Activated T-helper 2 cell treated with anti-CD3 and anti-CD28 coated beads, Interferon-gamma antibody, Interleukin-2, Interleukin-4, amounts not matched to agents 10 μg/mL and 5 μg/mL and 100 μg/mL, durations not matched to agents 14 hours and 24 hours and 36 hours (primary cell): ENCODE data around the gene POP5. TPM values are rescaled to one million over a fixed set of nuclear protein-coding genes. Genes with fewer than 3 reads are reported as not detected.
"Not testable (repeated sequence)": the region's sequence is repeated elsewhere in the genome, so short reads cannot be mapped to it uniquely, and the experiment has no call there.

Experiments
- DNase-seq: peaks from one replicate; pipeline ENCODE4 v3.0.0; 2021; ENCODE audit warnings: low spot score
- H3K27ac Mint-ChIP-seq: one replicate; pipeline ENCODE4 v1.8.0; 2021; ENCODE audit warnings: mixed read lengths
- H3K27me3 Mint-ChIP-seq: one replicate; pipeline ENCODE4 v1.8.0; 2021; ENCODE audit warnings: low read depth, mixed read lengths
- H3K36me3 Mint-ChIP-seq: one replicate; pipeline ENCODE4 v1.8.0; 2021; ENCODE audit warnings: low read depth, mixed read lengths
- H3K4me1 Mint-ChIP-seq: one replicate; pipeline ENCODE4 v1.8.0; 2021; ENCODE audit warnings: low read depth, mixed read lengths
- H3K4me3 Mint-ChIP-seq: one replicate; pipeline ENCODE4 v1.8.0; 2021; ENCODE audit warnings: low read depth, mild to moderate bottlenecking, moderate library complexity, mixed read lengths
- H3K9me3 Mint-ChIP-seq: one replicate; pipeline ENCODE4 v1.8.0; 2021; ENCODE audit warnings: mixed read lengths
- intact Hi-C: fragments of 100-400 bp; cut with micrococcal nuclease; formaldehyde crosslinking; loops from one replicate; pipeline ENCODE4 v1.15.1; 2023
- total RNA-seq: library from RNA; stranded (reverse); gene quantifications from 2 replicates; pipeline ENCODE4 v1.2.3, GENCODE V29; 2022

The POP5 gene, protein sequence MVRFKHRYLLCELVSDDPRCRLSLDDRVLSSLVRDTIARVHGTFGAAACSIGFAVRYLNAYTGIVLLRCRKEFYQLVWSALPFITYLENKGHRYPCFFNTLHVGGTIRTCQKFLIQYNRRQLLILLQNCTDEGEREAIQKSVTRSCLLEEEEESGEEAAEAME
- 64.3 and 65.7 TPM in 2 replicates for total RNA-seq

DNA sequence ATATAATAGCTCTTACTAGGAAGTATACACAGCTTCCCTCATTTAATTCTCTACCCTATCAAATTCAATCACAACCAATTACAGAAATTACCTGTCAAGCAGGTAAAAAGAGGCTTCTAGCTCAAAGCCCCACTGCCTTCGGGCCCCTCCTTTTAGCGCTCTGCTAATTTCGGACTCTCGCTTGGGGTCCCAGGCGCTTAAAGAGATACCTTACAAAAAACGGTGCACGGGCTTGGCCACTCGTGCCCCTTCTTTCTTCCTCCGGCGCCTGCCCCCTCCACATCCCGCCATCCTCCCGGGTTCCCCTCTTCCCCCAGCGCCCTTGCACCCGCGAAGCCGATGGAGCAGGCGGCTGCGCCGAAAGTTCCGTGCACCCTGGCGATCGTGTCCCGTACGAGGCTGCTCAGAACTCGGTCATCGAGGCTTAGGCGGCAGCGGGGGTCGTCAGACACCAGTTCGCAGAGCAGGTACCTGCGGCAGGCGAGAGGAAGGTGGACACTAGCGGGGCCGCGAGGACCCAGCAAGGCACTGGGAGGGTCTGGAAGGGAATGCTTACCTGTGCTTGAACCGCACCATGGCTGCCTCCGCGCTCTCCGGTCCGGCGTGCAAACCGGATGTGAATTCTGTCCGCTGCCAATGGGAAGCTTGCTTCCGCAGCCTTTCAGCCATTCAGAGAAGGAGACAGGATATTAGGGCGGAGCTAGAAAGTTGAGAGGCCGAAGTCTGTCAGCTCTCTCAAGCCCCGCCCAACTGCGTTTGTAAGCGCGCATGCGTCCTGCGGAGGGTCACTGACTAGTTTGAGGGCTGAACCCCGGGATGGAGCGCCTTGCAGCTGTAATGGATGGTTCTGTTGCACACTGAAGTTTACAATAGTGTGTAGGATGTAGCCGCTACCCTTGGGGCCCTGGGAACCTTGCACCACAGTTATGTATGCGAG lies at the start of gene POP5:
Gene POP5 (minus strand): TSS at position 616 of the 937 bp plus-strand sequence. CDS start 40 bp downstream, at position 576.
- peak; percentile 94 for DNase-seq
- peaks cover 12% of the 10 kb centered on the region for H3K27me3 Mint-ChIP-seq
- no peaks in the 10 kb centered on the region for H3K9me3 Mint-ChIP-seq
- peak within 1 kb of the TSS; percentile 95 for H3K4me3 Mint-ChIP-seq
- peaks cover 31% of the 10 kb centered on the region for H3K4me1 Mint-ChIP-seq
- peak within 1 kb of the TSS; percentile 83 for H3K27ac Mint-ChIP-seq
- peaks cover 34% of the 10 kb centered on the region for H3K36me3 Mint-ChIP-seq
- intact Hi-C loops: loop anchor here (2.0 to 10.0 kb wide), 4 partner anchors 52 to 391 kb away; partner anchors contain the start of genes COQ5, MLEC and PLA2G1B

GRCh38 chr12:120630104-120630892 lies 49.1 kb upstream of the POP5 start:
- Mint-ChIP-seq H3K4me3 (no peak overlapping the region), H3K4me1 (no peaks in the 10 kb centered on the region), H3K27me3 (peaks cover 17% of the 10 kb centered on the region), H3K36me3 (no peaks in the 10 kb centered on the region), H3K9me3 (no peaks in the 10 kb centered on the region), H3K27ac (no peak overlapping the region)
- intact Hi-C loops: no loop called here
- no peak for DNase-seq

- DNase-seq: no peak
- intact Hi-C loops: no loop called here
- Mint-ChIP-seq H3K4me1 (no peaks in the 10 kb centered on the region), H3K27ac (no peak overlapping the region), H3K9me3 (no peaks in the 10 kb centered on the region), H3K27me3 (peaks cover 14% of the 10 kb centered on the region), H3K4me3 (no peak overlapping the region), H3K36me3 (no peaks in the 10 kb centered on the region)
Observed at GRCh38 chr12:120628919-120629318, 47.7 kb upstream of the POP5 start.

- Mint-ChIP-seq H3K4me1 (no peaks in the 10 kb centered on the region), H3K4me3 (no peak overlapping the region), H3K27ac (no peak overlapping the region), H3K27me3 (peaks cover 10% of the 10 kb centered on the region), H3K9me3 (no peaks in the 10 kb centered on the region), H3K36me3 (no peaks in the 10 kb centered on the region)
- no peak for DNase-seq
- intact Hi-C loops: no loop called here
Observed at GRCh38 chr12:120625557-120626419, 44.6 kb upstream of the POP5 start.

DNA sequence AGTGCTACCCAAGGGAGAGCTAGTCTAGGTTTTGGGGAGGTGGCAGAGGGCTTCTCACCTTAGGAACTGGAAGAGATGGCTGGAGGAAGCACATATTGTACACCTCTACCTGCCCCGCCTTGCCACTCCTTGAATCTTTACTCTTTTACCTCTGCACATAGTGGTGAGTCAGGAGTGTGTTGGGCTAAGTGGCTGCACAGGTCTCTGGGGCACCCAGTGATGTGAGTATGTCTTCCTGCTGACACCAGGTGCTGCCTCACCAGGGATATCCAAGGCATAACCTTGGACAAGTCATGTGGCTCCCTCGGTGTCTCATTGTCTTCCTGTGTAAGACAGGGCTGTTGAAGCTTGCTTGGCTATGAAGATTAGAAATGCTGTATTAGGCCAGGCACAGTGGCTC lies 39.4 kb upstream of the POP5 start:
- intact Hi-C loops: no loop called here
- H3K27ac Mint-ChIP-seq: no peak overlapping the region

DNA sequence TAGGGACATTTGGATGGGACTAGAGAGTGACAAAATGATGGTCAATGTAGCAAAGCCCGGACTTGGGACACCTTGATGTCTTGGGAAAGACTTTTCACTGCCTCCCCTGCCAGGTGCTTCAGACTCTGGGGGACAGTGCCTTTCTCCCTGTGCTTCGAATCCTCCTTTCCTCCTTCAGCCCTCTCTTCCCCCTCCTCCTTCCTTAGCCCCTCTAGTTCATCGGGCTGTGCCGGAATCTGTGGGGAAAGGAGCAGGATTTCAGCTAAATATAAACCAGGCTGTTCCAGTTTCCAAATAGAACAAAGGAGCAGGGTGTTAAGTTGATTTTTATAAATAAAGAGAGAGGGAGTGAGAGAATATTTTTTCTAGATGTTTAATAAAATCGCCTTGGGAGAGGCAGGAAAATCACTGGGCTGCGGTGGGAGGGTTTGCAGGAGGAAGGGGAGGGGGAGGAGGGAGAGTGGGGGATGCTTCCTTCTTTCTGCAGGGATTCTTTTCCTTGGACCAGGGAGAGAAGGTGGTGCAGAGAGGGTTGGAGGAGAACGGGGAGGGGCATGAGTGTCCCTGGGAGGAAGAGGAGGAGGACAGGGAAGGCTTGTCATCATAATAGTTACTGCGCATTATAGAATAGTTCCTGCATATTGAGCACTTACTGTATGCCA lies 37.9 kb upstream of the POP5 start:
- Mint-ChIP-seq H3K36me3 (no peaks in the 10 kb centered on the region), H3K4me1 (no peaks in the 10 kb centered on the region), H3K27me3 (peaks cover 17% of the 10 kb centered on the region), H3K27ac (no peak overlapping the region), H3K4me3 (no peak overlapping the region), H3K9me3 (no peaks in the 10 kb centered on the region)
- no peak for DNase-seq
- intact Hi-C loops: no loop called here

More for the DNA sequence above, 39.4 kb upstream of the POP5 start:
- H3K36me3 Mint-ChIP-seq: no peaks in the 10 kb centered on the region
- no peaks in the 10 kb centered on the region for H3K9me3 Mint-ChIP-seq
- H3K27me3 Mint-ChIP-seq: peaks cover 17% of the 10 kb centered on the region
- no peak overlapping the region for H3K4me3 Mint-ChIP-seq
- H3K4me1 Mint-ChIP-seq: no peaks in the 10 kb centered on the region
- DNase-seq: no peak

- DNase-seq, H3K36me3 Mint-ChIP-seq, intact Hi-C loops, H3K4me1 Mint-ChIP-seq, H3K27ac Mint-ChIP-seq, H3K9me3 Mint-ChIP-seq, H3K4me3 Mint-ChIP-seq: not testable (repeated sequence)
- H3K27me3 Mint-ChIP-seq: peaks cover 14% of the 10 kb centered on the region
Observed at GRCh38 chr12:120617767-120618166, 36.6 kb upstream of the POP5 start.

- H3K9me3 Mint-ChIP-seq, intact Hi-C loops, H3K27ac Mint-ChIP-seq, H3K36me3 Mint-ChIP-seq, DNase-seq, H3K4me1 Mint-ChIP-seq, H3K4me3 Mint-ChIP-seq: not testable (repeated sequence)
- H3K27me3 Mint-ChIP-seq: peaks cover 12% of the 10 kb centered on the region
Observed at GRCh38 chr12:120617193-120617592, 36.0 kb upstream of the POP5 start.

DNA sequence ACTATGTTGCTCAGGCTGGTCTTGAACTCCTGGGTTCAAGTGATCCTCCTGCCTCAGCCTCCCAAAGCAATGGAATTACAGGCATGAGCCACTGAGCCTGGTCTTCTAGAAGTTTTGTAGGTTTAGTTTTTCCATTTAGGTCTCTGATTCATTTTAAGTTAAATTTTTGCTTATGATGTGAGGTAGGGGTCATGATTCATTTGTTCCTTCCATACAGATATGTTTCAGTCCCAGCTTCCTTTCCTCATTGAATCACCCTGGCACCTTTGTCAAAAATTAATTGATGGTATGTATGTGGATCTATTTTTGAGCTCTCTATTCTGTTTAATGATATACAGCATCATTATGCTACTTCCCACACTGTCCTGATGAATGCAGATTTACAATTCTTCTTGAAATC lies 33.6 kb upstream of the POP5 start:
- no peaks in the 10 kb centered on the region for H3K36me3 Mint-ChIP-seq
- intact Hi-C loops: no loop called here
- no peak for DNase-seq
- no peak overlapping the region for H3K27ac Mint-ChIP-seq
- H3K4me1 Mint-ChIP-seq: no peaks in the 10 kb centered on the region
- H3K27me3 Mint-ChIP-seq: peaks cover 11% of the 10 kb centered on the region
- H3K9me3 Mint-ChIP-seq: no peaks in the 10 kb centered on the region
- no peak overlapping the region for H3K4me3 Mint-ChIP-seq

DNA sequence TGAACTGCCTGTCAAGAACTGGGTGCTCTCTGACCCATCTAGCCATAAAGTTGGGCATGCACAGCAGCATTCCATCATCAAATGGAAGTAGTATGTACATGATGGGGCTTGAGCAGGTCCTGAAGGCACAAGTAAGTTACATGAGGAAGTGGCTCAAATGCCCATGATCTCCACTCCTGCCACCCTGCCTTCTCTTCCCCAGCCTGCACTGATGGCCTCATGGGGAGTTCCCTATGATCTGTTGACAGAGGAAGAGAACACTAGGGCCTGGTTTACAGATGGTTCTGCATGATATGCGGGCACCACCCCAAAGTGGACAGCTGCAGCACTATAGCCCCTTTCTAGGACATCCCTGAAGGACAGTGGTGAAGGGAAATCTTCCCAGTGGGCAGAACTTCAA lies 30.3 kb upstream of the POP5 start:
- H3K4me1 Mint-ChIP-seq, H3K4me3 Mint-ChIP-seq, H3K9me3 Mint-ChIP-seq, H3K36me3 Mint-ChIP-seq, H3K27me3 Mint-ChIP-seq, H3K27ac Mint-ChIP-seq, intact Hi-C loops, DNase-seq: not testable (repeated sequence)

DNA sequence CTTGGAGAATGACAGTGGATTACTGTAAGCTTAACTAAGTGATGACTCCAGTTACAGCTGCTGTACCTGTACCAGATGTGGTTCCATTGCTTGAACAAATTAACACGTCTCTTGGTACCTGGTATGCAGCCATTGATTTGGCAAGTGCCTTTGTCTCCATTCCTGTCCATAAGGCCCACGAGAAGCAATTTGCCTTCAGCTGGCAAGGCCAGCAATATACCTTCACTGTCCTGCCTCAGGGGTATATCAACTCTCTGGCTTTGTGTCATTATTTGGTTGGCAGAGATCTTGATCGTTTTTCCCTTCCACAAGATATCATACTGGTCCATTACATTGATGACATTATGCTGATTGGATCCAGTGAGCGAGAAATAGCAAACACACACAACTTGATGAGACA lies 29.4 kb upstream of the POP5 start:
- Mint-ChIP-seq H3K27ac (no peak overlapping the region), H3K4me3 (no peak overlapping the region), H3K4me1 (no peaks in the 10 kb centered on the region), H3K9me3 (no peaks in the 10 kb centered on the region), H3K27me3 (peaks cover 4% of the 10 kb centered on the region), H3K36me3 (no peaks in the 10 kb centered on the region)
- intact Hi-C loops: no loop called here
- DNase-seq: no peak

DNA sequence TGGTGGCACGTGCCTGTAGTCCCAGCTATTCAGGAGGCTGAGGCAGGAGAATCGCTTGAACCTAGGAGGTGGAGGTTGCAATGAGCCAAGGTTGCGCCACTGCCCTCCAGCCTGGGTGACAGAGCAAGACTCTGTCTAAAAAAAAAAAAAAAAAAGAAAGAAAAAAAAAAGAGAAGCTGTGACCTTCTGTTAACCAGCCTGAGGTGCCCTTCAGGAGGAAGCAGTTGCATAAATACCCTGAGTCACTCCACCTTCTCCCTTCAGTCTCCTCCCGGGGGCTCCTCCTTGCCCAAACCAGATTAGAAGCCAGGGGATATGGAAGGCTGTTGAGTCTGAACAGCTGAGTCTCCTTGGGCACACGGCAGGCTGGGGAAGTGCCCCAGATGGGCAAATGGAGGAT lies 21.2 kb upstream of the POP5 start:
- H3K27ac Mint-ChIP-seq, DNase-seq, intact Hi-C loops, H3K36me3 Mint-ChIP-seq, H3K4me1 Mint-ChIP-seq, H3K4me3 Mint-ChIP-seq, H3K9me3 Mint-ChIP-seq, H3K27me3 Mint-ChIP-seq: not testable (repeated sequence)
